SK-N-MC (cell line): ENCODE data around the gene CHSY3.

Source experiments
- EZH2 ChIP-seq: fragments of 200-600 bp; sonication (generic); IDR thresholded peaks from one replicate; pipeline ENCODE4 v1.6.1; 2017; ENCODE audit warnings: antibody characterized with exemption
- FOXP2 ChIP-seq: optimal IDR thresholded peaks from 2 replicates; pipeline ENCODE3; 2011; ENCODE audit warnings: mild to moderate bottlenecking, moderate library complexity; ENCODE audit not compliant: insufficient read depth; ENCODE audit errors: extremely low read length, control extremely low read depth
- POLR2AphosphoS5 ChIP-seq: IDR thresholded peaks from 2 replicates; pipeline ENCODE4 v1.6.1; 2012; ENCODE audit warnings: mild to moderate bottlenecking, low read depth, low read length, borderline replicate concordance

GRCh38 chr5:130111746-130112145, 207.5 kb downstream of the CHSY3 start:
- TF ChIP-seq POLR2AphosphoS5 (no peak), EZH2 (no peak), FOXP2 (no peak)
